GM19193 (cell line): ENCODE results near the gene HSD3B7.

Experiments used
- POLR2A ChIP-seq: IDR thresholded peaks from 4 replicates; pipeline ENCODE4 v1.6.1; 2011; ENCODE audit not compliant: insufficient read depth, insufficient read length; ENCODE audit errors: extremely low read depth

Gene HSD3B7

DNA sequence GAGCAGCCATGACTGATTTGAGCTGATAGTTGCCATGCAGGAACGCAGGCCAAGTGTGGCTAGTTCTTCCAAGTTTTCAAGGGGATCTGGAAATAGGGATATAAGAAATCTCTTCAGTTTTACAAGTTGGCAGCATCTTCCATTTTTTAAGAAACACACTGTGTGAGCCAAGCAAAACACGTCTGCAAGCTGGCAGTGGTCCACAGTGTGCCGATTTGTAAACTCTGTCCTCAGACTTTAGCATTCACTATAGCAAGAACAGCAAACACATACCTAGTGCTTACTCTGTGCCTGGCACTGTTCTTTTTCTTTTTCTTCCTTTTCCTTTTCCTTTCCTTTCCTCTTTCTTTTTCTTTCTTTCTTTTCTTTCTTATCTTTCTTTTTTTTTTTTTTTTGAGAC lies 33.3 kb upstream of the HSD3B7 start:
- TF ChIP-seq POLR2A: no peak

DNA sequence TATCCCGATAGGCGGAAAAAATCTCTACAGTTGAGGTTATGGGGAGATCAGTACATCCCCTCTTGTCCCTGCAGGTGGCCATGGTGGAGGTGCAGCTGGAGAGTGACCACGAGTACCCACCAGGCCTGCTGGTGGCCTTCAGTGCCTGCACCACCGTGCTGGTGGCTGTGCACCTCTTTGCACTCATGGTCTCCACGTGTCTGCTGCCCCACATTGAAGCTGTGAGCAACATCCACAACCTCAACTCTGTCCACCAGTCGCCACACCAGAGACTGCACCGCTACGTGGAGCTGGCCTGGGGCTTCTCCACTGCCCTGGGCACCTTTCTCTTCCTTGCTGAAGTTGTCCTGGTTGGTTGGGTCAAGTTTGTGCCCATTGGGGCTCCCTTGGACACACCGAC lies 31.9 kb upstream of the HSD3B7 start:
- no peak for TF ChIP-seq POLR2A

- no peak for TF ChIP-seq POLR2A
Measured at GRCh38 chr16:30953511-30954124, 31.4 kb upstream of the HSD3B7 start.

DNA sequence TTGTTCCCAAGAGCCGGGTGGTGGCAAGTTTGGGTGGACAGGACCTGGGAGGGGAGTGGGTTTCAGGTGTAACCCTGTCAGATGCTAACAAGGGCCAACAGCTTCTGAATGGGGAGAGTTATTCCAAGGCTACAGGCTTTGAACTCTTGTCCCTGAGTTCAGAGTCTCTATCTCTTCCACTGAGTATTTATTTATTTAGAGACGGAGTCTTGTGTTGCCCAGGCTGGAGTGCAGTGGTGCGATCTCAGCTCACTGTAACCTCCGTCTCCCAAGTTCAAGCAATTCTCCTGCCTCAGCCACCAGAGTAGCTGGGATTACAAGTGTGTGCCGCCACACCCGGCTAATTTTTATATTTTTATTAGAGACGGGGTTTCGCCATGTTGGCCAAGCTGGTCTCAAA lies 30.0 kb upstream of the HSD3B7 start:
- no peak for TF ChIP-seq POLR2A

DNA sequence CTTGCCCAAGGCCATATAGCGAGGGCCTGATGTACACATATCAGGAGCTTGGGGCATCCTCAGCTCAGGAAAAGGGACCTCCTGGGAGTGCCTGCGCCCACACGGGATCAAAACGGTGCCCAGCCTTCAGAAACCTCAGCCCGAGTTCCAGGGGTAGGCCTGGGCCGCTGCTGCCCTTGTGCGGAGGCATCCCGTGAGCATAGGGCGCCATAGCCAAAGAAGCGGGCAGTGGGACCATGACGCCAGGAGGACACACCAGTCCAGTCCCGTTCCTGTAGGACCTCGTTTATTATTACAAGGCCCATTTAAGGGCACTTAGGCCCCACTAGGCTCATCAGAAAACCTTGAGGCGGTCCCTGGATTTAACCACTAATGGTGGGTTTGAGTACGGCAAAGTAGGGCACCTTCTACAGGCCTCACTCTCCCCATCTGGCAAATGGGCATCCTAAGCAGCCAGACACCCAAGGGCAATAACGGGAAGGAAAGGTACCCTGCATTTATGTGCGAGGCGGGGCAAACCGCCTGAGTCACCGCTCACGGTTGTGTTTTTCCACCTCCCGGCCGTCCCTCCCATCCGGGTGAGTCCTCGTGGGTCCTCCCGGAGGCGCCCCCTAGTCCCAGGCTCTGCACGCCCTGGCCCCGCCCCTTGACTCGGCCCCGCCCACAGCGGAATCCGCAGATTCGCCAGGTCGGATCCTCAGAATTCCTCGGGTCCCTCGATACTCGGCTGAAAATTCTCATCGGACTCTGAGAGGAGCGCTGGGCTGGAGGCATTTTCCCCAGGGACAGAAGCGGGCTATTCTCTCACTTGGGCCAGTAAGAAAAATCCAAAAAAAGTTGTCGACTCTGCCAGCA lies 28.2 kb upstream of the HSD3B7 start:
- no peak for TF ChIP-seq POLR2A

- TF ChIP-seq POLR2A: peak; percentile 34
Measured at GRCh38 chr16:30957456-30958174, 27.4 kb upstream of the HSD3B7 start, which contains the start of gene SETD1A. Gene SETD1A (plus strand): TSS chr16:30957754. CDS start chr16:30958732, 978 bp downstream.

- no peak for TF ChIP-seq POLR2A
Measured at GRCh38 chr16:30958175-30959079, 26.6 kb upstream of the HSD3B7 start.

DNA sequence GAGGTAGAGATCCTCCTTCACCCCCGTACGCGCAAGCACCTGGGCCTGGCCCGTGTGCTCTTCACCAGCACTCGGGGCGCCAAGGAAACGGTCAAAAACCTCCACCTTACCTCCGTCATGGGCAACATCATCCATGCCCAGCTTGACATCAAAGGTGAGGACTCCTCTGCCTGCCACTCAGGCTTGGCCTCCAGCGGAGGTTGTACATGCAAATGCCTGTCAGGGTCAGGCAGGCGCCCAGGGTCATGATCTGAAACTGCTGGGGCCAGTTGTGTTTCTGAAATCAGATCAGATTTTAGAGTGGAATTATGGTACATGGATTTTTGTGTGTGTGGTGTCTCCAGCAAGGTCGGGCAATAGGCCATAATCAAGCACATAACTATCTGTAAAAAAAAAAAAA lies 23.6 kb upstream of the HSD3B7 start:
- no peak for TF ChIP-seq POLR2A

GRCh38 chr16:30963925-30964511 lies 21.0 kb upstream of the HSD3B7 start:
- TF ChIP-seq POLR2A: no peak

GRCh38 chr16:30964574-30965226 lies 20.3 kb upstream of the HSD3B7 start:
- TF ChIP-seq POLR2A: no peak

DNA sequence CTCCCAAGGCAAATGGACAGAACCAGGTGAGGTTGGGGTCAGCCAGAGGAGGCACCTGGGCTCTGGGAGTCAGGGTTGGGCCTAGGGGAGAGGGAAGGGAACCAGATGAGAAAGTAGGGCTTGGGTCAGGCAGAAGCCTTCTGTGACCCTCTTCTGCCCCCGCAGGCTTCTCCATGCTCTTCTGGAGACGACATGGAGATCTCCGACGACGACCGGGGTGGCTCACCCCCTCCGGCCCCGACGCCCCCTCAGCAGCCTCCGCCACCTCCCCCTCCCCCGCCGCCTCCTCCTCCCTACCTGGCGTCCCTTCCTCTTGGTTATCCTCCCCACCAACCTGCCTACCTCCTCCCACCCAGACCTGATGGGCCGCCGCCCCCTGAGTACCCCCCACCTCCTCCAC lies 19.6 kb upstream of the HSD3B7 start:
- TF ChIP-seq POLR2A: no peak

GRCh38 chr16:30966033-30966619 lies 18.9 kb upstream of the HSD3B7 start:
- TF ChIP-seq POLR2A: no peak

DNA sequence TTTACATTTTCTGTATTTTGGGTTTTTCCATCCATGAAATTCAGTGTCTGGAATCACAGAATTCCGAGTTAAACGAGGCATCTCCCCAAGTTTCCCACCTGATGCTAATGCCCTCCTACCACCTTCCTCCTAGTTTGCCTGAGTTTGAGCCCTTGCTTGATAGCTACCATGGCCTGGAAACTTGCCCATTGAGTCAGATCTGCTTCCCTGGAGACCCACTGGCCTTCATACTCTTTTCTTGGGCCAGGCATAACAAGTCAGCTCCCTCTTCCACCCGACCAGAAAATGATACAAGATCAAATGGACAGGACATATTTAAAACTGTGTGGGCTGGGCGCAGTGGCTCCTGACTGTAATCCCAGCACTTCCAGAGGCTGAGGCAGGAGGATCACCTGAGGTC lies 17.2 kb upstream of the HSD3B7 start:
- TF ChIP-seq POLR2A: no peak

- TF ChIP-seq POLR2A: no peak
Measured at GRCh38 chr16:30969246-30969842, 15.7 kb upstream of the HSD3B7 start.

DNA sequence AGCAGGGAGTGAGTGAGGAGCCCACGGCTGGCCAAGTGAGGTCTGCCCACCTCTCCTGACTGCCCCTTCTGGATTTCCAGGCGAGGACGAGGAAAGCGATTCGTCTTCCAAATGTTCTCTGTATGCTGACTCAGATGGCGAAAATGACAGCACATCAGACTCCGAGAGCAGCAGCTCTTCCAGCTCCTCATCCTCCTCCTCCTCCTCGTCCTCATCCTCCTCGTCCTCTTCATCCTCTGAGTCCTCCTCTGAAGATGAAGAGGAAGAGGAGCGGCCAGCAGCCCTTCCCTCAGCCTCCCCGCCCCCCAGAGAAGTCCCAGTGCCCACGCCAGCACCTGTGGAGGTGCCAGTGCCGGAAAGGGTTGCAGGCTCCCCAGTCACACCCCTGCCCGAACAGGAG lies 13.7 kb upstream of the HSD3B7 start:
- no peak for TF ChIP-seq POLR2A
